Lower leg skin (tissue), 4 donors: ENCODE measurements around the gene MKRN2OS. TPM values are rescaled to one million over a fixed set of nuclear protein-coding genes. Genes with fewer than 3 reads are reported as not detected.

ENCODE experiments used
- DNase-seq, 2 donors: peaks; one replicate each; pipeline ENCODE4 v3.0.0-alpha.2; 2019; ENCODE audit warnings: low spot score in 2 of 2
- H3K4me3 ChIP-seq: fragments of 200-600 bp; sonication (generic); 2 replicates; pipeline ENCODE4 v1.5.1; 2017; ENCODE audit warnings: mild to moderate bottlenecking, low read depth; ENCODE audit not compliant: poor library complexity, severe bottlenecking
- CTCF ChIP-seq, 3 donors: fragments of 450-650 bp; IDR thresholded peaks; one replicate each; pipeline ENCODE4 v1.5.1; 2016; ENCODE audit warnings: antibody characterized with exemption in 3 of 3, mild to moderate bottlenecking in 3 of 3, moderate library complexity in 2 of 3
- POLR2A ChIP-seq, 2 donors: fragments of 450-650 bp; IDR thresholded peaks; one replicate each; pipeline ENCODE4 v1.6.1; 2016 to 2017; ENCODE audit warnings: antibody characterized with exemption in 2 of 2, mild to moderate bottlenecking in 1 of 2, moderate library complexity in 1 of 2
- whole genome bisulfite sequencing, 2 donors: methylation state at CpG; one replicate each; pipeline ENCODE4 v1.1.5; 2018; 5-methylcytosine and 5-hydroxymethylcytosine counted together
- intact Hi-C: fragments of 100-400 bp; cut with DNase I; formaldehyde crosslinking; loops from one replicate; pipeline ENCODE4 v1.15.0; 2023; ENCODE audit warnings: low total_unique reads
- total RNA-seq, 4 donors: library from RNA; depleted of rRNA; stranded (reverse); fragments of >200 nt; gene quantifications; one replicate each; pipeline ENCODE4 v1.1.0, GENCODE V29; 2016

The MKRN2OS gene
- total RNA-seq, 4 donors from 2014 or later: 1.8 to 4.3 (median 3.2) TPM

GRCh38 chr3:12501360-12502020 lies 43.8 kb downstream of the MKRN2OS start:
- intact Hi-C loops: no loop called here
- no peak overlapping the region for H3K4me3 ChIP-seq
- WGBS, 2 donors: 75 to 81% methylated on average over 7 of the region's 7 CpGs
- TF ChIP-seq POLR2A (IDR thresholded peaks at IDR 0.05): no peak
- no peak for DNase-seq

DNA sequence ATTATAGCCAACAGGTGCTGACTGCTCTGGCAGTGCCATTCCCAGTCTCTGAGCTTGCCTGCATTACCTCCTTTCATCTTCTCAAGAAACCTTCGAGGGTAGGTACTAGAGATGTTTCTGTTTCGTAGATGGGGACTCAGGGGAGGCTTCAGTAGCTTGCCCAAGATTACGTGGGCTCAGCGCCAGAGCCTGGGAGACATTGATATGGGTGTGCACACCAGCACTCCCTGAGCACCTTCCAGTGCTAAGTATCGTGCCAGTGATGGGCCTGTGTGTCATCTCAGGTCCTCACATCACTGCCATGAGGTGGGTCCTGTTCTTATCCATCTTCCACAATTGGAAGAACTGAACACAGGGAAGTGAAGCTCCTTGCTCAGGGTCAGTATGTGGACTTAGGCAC lies 45.8 kb downstream of the MKRN2OS start:
- DNase-seq: no peak
- TF ChIP-seq CTCF (IDR thresholded peaks at IDR 0.05) (no peak), POLR2A (IDR thresholded peaks at IDR 0.05) (no peak)

DNA sequence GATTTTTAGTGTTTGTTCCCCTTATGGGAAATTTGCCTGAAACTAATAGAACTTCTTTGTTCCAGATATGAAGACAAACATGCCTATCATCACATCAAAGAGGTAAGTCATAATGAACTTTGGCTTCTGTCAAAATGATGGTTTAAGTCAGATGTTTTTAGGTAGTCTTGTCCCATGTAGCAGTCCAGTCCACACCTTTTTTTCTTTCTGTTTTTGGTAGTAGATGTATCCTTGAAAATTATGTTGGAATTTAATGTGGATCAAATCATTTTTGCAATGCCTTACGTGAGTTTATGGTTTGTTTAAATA lies 48.9 kb downstream of the MKRN2OS start:
- 90 to 91% methylated on average over 1 of the region's 1 CpG for WGBS, 2 donors
- no peak overlapping the region for H3K4me3 ChIP-seq
- TF ChIP-seq CTCF (IDR thresholded peaks at IDR 0.05) (no peak), POLR2A (IDR thresholded peaks at IDR 0.05) (no peak)
- no peak for DNase-seq
- intact Hi-C loops: no loop called here

More for the DNA sequence above, 45.8 kb downstream of the MKRN2OS start:
- H3K4me3 ChIP-seq: no peak overlapping the region
- intact Hi-C loops: no loop called here
- 91% methylated on average over 5 of the region's 5 CpGs for WGBS, 2 donors

DNA sequence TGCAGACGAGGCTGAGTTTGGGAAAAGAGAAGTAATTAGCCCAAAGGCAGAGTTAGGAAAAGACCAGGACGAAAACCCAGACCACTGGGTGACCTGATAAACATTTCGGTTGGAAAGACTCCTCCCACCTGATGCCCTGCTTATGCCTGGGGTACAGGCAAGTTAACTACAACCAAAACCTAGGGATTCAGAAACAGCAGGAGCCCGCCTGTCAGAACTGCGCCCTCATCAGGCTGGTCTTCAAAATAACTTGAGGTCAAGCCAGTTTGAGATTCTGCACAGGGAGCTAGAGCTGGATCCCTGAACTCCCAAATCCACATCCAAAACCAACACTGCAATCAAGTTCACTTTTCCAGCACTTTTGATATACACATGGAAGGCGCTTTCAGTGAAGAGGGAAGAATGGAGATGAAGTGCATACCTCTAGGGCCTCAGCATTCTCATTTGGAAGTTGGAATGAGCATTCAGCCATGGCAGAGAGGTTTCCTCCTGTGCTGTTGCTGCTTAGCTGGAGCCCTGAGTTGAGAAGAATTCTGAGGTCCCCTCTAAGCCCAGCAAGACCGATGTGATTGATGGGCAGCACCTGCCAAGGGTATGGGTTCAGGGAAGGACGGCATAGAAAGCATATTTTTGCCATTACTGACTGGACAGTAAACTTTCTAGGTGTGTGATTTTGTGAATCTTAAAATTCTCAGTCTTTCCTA lies 49.4 kb downstream of the MKRN2OS start:
- intact Hi-C loops: no loop called here
- 93 to 96% methylated on average over 8 of the region's 8 CpGs for WGBS, 2 donors
- no peak overlapping the region for H3K4me3 ChIP-seq
- TF ChIP-seq POLR2A (IDR thresholded peaks at IDR 0.05): no peak
- no peak for TF ChIP-seq CTCF (IDR thresholded peaks at IDR 0.05)
- no peak for DNase-seq

- intact Hi-C loops: no loop called here
- no peak overlapping the region for H3K4me3 ChIP-seq
- WGBS, 2 donors: 72 to 80% methylated on average over 3 of the region's 3 CpGs
- no peak for DNase-seq
- TF ChIP-seq POLR2A (IDR thresholded peaks at IDR 0.05) (no peak), CTCF (IDR thresholded peaks at IDR 0.05) (no peak)
These were observed 54.8 kb downstream of the MKRN2OS start for GRCh38 chr3:12490547-12490946.

GRCh38 chr3:12489832-12490231 lies 55.5 kb downstream of the MKRN2OS start:
- intact Hi-C loops: no loop called here
- TF ChIP-seq POLR2A (IDR thresholded peaks at IDR 0.05) (no peak), CTCF (IDR thresholded peaks at IDR 0.05) (no peak)
- DNase-seq: no peak
- no peak overlapping the region for H3K4me3 ChIP-seq
- 77 to 84% methylated on average over 4 of the region's 4 CpGs for WGBS, 2 donors

Other genes with a start within 250 kb of the MKRN2OS start
- 10 to 100 TPM in 2 of 4 donors, 1 to 10 TPM in 2; 7.8 to 17.8 (median 12.7) TPM for gene TSEN2, start 61.0 kb downstream of the MKRN2OS start, total RNA-seq
- 10 to 100 TPM; 18.5 to 35.6 (median 29.3) TPM for gene MKRN2, start 11.6 kb upstream of the MKRN2OS start, total RNA-seq
- gene RAF1, start 118.6 kb upstream of the MKRN2OS start, total RNA-seq: 100 to 1,000 TPM; 126 to 140 (median 131) TPM
- 10 to 100 TPM; 46.4 to 93.6 (median 50.7) TPM for gene TMEM40, start 213.8 kb upstream of the MKRN2OS start, total RNA-seq